ENCODE data around the gene SDHD.
"Not testable (repeated sequence)": the region's sequence is repeated elsewhere in the genome, so short reads cannot be mapped to it uniquely, and the experiment has no call there.

Gene SDHD

GRCh38 chr11:112086422-112087191 lies at the start of gene SDHD, which contains the start of gene TIMM8B:
Gene SDHD (plus strand): TSS chr11:112086873. CDS start chr11:112086908, 35 bp downstream.
Gene TIMM8B (minus strand): TSS chr11:112086756. CDS start chr11:112086723, 33 bp downstream.
- DNase-seq, result peak; percentile 98

GRCh38 chr11:112037527-112037926 lies 49.1 kb upstream of the SDHD start:
- no peak for DNase-seq

- no peak for DNase-seq
Measured at GRCh38 chr11:112042161-112042960, 44.3 kb upstream of the SDHD start.

- no peak for DNase-seq
Measured at GRCh38 chr11:112042961-112043304, 43.7 kb upstream of the SDHD start.

- DNase-seq, result no peak
Measured at GRCh38 chr11:112044961-112045360, 41.7 kb upstream of the SDHD start.

GRCh38 chr11:112046647-112047046 lies 40.0 kb upstream of the SDHD start:
- DNase-seq, result not testable (repeated sequence)

DNA sequence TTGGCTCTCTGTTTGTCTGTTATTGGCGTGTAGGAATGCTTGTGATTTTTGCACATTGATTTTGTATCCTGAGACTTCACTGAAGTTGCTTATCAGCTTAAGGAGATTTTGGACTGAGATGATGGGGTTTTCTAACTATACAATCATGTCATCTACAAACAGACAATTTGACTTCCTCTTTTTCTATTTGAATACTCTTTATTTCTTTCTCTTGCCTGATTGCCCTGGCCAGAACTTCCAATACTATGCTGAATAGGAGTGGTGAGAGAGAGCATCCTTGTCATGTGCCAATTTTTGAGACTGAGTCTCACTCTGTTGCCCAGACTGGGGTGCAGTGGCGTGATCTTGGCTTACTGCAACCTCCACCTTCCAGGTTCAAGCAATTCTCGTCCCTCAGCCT lies 38.4 kb upstream of the SDHD start:
- not testable (repeated sequence) for DNase-seq

DNA sequence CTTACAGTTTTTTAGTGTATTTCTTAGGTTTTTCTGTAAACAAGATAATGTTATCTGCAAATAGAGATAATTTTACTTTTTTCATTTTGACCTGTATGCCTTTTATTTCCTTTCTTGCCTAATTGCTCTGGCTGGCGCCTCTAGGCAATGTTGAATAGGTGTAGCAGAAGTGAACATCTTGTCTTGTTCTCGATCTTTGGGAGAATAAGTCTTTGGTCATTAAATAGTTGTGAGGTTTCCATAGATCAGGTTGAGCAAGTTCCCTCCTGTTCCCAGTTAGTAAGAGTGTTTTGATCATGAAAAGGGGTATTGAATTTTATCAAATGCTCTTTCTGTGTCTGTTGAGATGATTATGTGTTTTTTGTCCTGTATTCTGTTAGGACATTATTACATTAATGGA lies 36.9 kb upstream of the SDHD start:
- DNase-seq, result no peak

- DNase-seq, result no peak
Measured at GRCh38 chr11:112050721-112051120, 36.0 kb upstream of the SDHD start.

DNA sequence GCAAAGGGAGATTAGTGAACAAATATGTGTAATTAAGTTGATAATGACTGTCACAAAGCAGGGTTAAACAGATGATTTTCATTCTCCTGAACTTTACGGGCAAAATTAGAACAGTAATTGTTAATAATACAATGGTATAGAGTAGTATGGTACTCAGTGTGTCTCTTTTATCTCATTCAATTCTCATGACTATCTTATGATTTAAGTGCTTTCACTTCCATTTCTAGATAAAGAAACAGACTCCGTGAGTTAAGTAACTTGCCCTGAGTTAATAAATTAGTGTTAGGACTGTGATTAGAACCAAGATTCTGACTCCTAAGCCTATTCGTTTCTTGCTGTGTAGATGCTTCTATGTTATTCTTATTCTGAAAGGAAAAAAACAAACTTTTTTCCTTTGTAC lies 34.9 kb upstream of the SDHD start:
- DNase-seq, result no peak

DNA sequence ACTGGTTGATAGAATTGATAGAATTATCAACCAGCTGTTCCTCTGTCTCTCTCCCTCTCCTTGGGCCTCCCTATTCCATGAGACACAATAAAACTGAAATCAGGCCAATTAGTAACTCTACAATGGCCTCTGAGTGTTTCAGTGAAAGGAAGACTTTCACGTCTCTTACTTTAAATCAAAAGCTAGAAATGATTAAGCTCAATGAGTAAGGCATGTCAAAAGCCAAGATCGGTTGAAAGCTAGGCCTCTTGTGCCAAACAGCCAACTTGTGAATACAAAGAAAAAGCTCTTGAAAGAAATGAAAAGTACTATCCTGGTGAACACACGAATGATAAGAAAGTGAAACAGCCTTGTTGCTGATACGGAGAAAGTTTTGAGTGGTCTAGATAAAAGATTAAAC lies 29.5 kb upstream of the SDHD start:
- no peak for DNase-seq

DNA sequence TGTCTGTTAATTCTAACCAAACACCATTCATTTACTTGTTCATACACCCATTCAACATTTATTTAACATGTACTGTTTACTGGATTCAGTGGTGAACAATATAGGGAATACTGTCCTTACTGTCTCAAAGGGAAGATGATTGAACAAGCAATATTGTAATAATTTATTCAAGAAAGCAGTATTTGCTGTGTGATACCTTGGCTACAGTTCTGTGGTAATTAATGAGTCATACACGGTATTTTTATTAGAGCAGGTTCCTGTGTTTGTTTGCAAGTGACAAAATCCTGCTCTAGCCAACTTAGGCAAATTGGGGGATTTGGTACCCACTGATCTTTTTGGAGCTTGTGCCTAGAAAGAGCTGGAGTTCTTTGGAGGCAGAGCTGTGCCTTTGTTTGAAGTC lies 28.6 kb upstream of the SDHD start:
- DNase-seq, result no peak

DNA sequence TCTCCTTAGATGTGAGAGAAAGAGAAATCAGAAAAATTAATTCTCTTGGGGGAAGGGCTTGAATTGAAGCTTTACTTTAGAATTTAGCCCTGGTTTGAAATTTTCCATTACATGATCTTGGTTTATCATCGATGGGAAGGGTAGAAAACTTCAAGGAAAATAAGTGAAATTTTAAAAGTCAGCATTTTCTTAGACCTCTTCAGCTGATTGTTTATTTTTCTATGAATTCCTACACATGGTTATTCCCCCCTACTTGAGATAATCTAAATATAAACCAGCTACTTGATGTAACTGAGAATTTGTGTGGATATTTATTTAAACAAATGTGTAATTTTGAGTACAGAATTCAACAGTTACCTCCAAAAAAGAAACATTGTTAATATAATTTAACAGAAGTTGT lies 23.8 kb upstream of the SDHD start:
- no peak for DNase-seq

DNA sequence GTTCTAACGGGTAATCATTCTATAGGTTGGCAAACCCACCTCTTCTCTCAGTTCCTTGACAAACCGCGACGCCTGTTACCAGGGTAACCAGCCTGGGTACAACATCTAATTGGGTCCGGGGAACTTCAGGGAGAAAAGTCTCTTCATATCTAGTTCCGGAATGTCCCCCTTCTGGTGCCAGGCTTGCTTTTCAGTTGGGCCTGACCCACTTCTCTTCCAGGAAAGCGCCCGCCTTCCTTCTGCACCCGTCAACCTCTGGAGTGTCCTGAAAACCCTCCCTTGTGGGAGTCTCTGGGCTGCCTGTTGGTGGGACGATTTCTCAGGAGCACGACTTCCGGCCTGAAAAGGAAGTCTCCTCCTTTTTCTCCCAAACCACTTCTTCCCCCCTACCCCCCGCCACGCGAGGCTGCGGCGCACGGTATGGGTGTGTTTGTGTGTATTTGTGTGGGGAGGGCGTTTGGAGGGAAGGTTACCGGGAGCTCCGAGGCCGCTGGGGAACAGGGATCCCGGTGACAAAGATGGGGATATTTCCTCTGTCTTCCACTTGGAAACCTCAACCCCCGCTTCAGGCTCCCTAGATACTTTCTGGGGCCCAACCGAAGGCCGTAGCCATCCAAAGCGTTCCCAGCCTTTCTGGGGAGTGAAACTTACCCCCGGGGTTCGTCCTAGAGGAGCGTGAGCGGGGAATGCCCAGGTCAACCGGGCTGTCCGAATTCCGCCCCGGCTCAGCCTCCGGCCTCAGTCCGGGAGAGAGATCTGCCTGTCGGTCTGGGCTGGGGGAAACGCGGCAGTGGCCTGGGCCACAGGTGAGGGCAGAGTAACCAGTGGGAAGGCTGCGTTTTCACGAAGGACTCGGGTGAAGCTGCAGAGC lies 12.5 kb upstream of the SDHD start, which contains the start of the genes NKAPD1 and PIH1D2:
TSS of gene NKAPD1 (plus strand) at position 359 of the 871 bp plus-strand sequence. CDS start 1,276 bp downstream, outside the sequence.
TSS of gene PIH1D2 (minus strand) at position 77 of the 871 bp plus-strand sequence. CDS start 843 bp downstream, outside the sequence.
- peak; percentile 87 for DNase-seq

DNA sequence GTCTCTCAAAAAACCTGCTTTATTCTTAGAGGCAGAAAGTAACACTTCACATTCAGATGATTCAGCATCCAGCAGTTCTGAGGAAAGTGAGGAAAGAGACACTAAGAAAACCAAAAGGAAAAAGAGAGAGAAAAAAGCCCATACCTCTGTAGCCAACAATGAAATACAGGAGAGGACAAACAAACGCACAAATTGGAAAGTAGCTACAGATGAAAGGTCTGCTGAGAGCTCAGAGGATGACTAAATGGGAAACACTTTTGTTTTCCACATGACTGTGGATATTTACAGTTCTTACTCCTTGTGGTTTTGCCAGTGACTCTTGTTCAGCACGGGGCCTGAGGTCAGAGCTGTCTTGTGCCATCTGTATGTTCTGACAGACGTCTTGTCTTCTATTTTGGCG lies 3.9 kb upstream of the SDHD start:
- no peak for DNase-seq

DNA sequence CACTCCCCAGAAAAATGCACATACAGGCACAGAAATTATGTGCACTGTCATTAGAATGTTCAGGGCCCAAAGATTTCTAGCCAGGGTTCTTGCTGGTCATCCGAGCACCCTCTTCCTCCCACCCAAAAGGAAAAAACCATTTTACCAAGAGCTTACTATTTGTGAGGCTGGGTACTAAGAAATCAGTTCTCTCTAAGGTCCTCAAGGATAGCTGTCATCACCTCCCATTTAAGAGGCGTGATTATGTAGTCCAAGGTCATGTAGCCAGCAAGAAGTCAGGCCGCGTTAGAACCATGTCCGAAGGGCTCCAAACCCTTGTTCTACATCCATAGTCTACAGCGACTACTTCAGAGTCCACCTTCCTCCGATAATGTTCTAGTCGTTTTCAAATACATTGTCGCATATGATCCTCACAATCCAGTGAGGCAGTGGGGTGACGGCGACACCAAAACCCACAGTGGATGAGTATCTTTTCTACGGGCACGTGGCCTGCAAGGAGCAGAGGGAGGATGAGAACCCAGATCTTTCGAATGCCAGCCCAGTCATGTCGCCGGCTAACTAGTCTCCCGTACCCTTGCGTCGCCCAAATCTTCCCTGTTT lies 751 bp upstream of the SDHD start:
- peak; percentile 47 for DNase-seq

DNA sequence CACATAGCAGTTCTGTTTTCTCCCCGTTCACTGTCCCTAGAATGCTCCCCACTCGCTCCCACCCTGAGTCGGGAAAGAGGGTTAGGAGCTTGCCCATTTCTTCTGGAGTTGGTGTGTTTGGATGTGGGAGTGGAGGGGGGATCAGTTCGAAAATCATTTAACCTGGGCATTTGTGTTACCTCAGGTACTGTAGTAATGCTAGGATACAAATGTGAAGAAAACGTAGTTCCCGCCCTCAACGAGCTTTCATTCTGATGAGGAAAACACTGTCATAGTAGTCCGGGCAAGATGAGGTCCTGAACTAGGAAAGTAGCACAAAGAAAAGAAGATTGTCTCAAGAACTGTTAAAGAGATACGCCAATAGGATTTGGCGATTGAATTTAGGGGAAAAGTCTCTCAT lies 539 bp downstream of the SDHD start:
- DNase-seq, result no peak

DNA sequence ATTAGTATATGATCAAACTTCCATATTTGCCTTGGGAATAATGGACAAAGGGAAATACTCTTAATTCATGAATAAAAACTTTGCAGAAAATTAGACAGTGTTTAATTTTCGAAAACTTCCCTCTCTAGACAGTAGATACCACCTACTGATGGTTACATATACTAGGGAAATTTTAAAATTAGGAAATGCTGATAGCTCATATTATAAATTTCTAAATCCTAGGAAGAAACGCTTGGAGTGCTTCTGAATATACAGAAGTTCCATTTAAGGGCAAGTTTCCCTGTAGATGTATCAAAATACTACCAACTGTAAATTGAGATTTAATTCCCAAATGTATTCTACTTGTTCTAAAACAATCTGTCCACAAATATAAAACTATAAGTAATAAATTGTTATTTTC lies 8.6 kb downstream of the SDHD start:
- not testable (repeated sequence) for DNase-seq

DNA sequence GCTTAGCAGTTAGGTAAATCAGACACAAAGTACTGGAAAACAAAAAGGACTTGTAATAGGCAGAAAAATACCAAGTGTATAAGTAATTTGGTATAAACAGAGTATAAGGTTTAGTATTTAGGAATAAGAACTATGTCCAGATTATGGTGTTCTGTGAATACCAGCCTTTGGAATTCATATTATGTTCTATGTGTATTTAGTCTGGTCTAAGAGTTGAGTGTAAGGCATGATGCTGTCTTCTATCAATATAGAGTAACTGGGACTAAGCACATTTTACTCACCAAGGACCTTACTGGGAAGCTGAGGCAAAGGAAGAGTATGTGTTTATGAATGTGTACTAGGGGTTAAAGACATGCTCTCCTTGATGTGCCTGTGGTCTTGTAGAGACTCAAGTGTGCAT lies 9.5 kb downstream of the SDHD start:
- DNase-seq, result no peak

DNA sequence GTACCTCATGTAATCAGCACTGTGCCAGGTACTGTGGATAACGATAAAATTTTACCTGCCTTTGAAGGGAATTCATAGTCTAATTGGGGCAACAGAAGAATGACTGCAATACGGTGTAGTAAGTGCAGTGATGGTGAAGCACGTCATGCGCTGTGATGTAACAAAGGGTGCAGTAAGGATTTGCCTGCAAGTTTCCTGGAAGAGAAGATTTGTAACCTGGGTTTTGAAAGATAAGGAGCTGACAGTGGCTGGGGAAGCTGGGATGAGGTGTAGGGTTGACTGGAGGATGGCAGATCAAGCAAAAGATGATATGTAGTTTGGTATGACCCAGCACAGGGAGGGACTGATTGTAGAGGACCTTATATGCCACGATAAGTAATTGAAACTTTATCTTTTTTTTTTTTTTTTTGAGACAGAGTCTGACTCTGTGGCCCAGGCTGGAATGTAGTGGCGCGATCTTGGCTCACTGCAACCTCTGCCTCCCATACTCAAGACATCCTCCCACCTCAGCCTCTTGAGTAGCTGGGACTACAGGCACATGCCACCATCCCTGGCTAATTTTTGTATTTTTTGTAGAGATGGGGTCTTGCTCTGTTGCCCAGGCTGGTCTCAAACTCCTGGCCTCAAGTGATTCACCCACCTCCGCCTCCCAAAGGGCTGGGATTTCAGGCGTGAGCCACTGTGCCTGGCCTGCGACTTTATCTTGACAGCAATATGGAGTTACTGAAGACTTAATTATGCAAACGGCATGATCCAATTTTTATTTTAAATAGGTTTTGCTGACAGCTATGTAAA lies 11.3 kb downstream of the SDHD start:
- DNase-seq, result no peak

DNA sequence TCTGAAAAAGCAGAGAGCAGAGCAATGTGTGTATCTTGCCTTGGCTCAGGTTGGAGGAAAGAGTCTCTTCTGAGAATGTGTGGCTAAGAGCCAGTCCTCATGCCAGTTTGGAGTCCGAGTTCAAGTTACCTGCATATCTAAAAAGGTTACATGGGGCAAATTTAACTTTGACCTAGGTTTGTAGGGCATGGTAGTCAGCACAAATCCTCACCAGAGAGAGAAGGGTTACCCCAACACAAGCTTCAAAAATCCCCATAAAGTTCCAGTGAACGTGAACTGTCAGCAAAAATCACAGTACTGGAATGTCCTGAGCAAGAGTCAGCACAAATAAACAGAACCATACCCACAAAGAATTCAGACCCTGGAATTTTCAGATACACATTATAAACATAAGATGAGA lies 13.8 kb downstream of the SDHD start:
- DNase-seq, result no peak

DNA sequence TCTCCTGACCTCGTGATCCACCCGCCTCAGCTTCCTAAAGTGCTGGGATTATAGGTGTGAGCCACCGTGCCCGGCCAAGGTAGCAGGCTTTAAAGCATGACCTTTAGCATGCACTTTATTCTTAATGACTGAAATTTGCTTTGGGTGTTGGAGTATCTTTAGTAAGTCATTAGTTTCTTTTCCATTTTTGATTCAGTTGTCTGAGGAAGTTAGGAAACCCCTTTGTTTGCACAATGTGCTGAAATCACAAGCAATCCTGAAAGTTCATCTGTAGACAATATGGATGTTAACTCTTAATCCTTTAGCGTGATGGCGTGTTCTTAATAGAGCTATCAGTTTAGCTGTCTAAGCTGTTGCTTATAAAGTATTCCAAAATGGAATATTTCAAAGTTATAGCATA lies 16.8 kb downstream of the SDHD start:
- no peak for DNase-seq

Data from NCI-H146 (cell line).